OCI-LY1 (cell line): ENCODE data around the gene CLSTN2.

Source experiments
- H2AFZ ChIP-seq: fragments of 200-600 bp; sonication (generic), shearing (Covaris generic); 2 replicates; pipeline ENCODE4 v1.6.0; 2014; ENCODE audit warnings: antibody characterized with exemption, mild to moderate bottlenecking, low read length
- H3F3A ChIP-seq: fragments of 200-600 bp; sonication (generic), shearing (Covaris generic); 2 replicates; pipeline ENCODE4 v1.6.0; 2014; ENCODE audit warnings: mild to moderate bottlenecking, antibody characterized with exemption, low read length, moderate library complexity; ENCODE audit not compliant: insufficient read depth
- H3K27ac ChIP-seq: fragments of 200-600 bp; sonication (generic); 2 replicates; pipeline ENCODE4 v1.5.1; 2014; ENCODE audit warnings: low read length, mixed run types, mild to moderate bottlenecking, low read depth; ENCODE audit not compliant: poor library complexity, severe bottlenecking
- H3K27me3 ChIP-seq: fragments of 200-600 bp; sonication (generic); 2 replicates; pipeline ENCODE4 v1.6.0; 2014; ENCODE audit warnings: antibody characterized with exemption, mild to moderate bottlenecking, low read length, moderate library complexity; ENCODE audit not compliant: insufficient read depth
- H3K36me3 ChIP-seq: fragments of 200-600 bp; sonication (generic); 2 replicates; pipeline ENCODE4 v1.6.1; 2014; ENCODE audit warnings: mild to moderate bottlenecking, antibody characterized with exemption, low read length, moderate library complexity, mixed read lengths; ENCODE audit not compliant: insufficient read depth
- H3K4me1 ChIP-seq: fragments of 200-600 bp; sonication (generic); 2 replicates; pipeline ENCODE4 v1.5.1; 2014; ENCODE audit warnings: mild to moderate bottlenecking, low read length, moderate library complexity; ENCODE audit not compliant: insufficient read depth, severe bottlenecking
- H3K4me2 ChIP-seq: fragments of 200-600 bp; sonication (generic), shearing (Covaris generic); 2 replicates; pipeline ENCODE4 v1.6.1; 2014; ENCODE audit warnings: low read length
- H3K4me3 ChIP-seq: fragments of 200-600 bp; sonication (generic); 2 replicates; pipeline ENCODE4 v1.5.1; 2014; ENCODE audit warnings: low read length, low read depth, mild to moderate bottlenecking, mixed read lengths; ENCODE audit not compliant: poor library complexity, severe bottlenecking
- H3K79me2 ChIP-seq: fragments of 200-600 bp; shearing (Covaris generic); 2 replicates; pipeline ENCODE4 v1.6.1; 2016; ENCODE audit warnings: mixed run types, low read length, mixed read lengths; ENCODE audit not compliant: insufficient read depth
- H3K9ac ChIP-seq: fragments of 200-600 bp; sonication (generic), shearing (Covaris generic); 2 replicates; pipeline ENCODE4 v1.6.1; 2014; ENCODE audit warnings: mild to moderate bottlenecking, low read length, mixed read lengths
- H3K9me2 ChIP-seq: fragments of 200-600 bp; sonication (generic), shearing (Covaris generic); 2 replicates; pipeline ENCODE4 v1.6.1; 2014; ENCODE audit warnings: low read depth, mild to moderate bottlenecking, low read length, mixed read lengths
- H3K9me3 ChIP-seq: fragments of 200-600 bp; shearing (Covaris generic); 2 replicates; pipeline ENCODE4 v1.6.1; 2014; ENCODE audit warnings: low read length, mixed read lengths
- H4K20me1 ChIP-seq: fragments of 200-600 bp; sonication (generic), shearing (Covaris generic); 2 replicates; pipeline ENCODE4 v1.6.0; 2016; ENCODE audit warnings: mild to moderate bottlenecking, low read length; ENCODE audit not compliant: insufficient read depth
- EZH2 ChIP-seq: fragments of 200-600 bp; sonication (generic), shearing (Covaris generic); IDR thresholded peaks from 2 replicates; pipeline ENCODE4 v1.8.0; 2017; ENCODE audit warnings: borderline replicate concordance, mixed run types, mild to moderate bottlenecking, antibody characterized with exemption, low read length, moderate library complexity, mixed read lengths
- TF ChIP-seq, protein P1 (sequence below): fragments of 200-600 bp; sonication (generic), shearing (Covaris generic); IDR thresholded peaks from 2 replicates; pipeline ENCODE4 v1.5.1; 2017; ENCODE audit warnings: mild to moderate bottlenecking, antibody characterized with exemption, low read length, moderate library complexity, mixed read lengths

CLSTN2 gene

DNA sequence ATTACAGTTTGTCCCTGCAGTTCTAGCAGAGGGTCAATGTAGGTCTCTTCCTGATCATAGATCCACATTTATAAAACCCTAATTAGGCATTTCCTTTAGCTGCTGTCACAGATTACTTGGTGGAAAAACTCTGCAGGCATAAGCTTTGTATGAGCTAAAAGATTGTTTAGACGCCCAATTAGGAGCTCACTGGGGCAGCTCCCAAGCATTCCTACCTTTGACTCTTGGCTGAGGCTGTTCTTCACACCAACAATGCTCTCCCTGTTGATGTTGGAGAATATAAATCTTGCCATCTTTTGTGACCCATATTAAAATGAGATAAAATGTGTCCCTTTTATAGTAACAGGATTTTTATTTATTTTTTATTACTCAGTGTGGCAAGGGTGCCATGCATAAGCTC, 594.6 kb downstream of the CLSTN2 start:
- no peaks in the 10 kb centered on the region for H3K79me2 ChIP-seq
- no peak overlapping the region for H3K4me2 ChIP-seq
- TF ChIP-seq, protein P1, sequence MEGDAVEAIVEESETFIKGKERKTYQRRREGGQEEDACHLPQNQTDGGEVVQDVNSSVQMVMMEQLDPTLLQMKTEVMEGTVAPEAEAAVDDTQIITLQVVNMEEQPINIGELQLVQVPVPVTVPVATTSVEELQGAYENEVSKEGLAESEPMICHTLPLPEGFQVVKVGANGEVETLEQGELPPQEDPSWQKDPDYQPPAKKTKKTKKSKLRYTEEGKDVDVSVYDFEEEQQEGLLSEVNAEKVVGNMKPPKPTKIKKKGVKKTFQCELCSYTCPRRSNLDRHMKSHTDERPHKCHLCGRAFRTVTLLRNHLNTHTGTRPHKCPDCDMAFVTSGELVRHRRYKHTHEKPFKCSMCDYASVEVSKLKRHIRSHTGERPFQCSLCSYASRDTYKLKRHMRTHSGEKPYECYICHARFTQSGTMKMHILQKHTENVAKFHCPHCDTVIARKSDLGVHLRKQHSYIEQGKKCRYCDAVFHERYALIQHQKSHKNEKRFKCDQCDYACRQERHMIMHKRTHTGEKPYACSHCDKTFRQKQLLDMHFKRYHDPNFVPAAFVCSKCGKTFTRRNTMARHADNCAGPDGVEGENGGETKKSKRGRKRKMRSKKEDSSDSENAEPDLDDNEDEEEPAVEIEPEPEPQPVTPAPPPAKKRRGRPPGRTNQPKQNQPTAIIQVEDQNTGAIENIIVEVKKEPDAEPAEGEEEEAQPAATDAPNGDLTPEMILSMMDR: no peak
- no peaks in the 10 kb centered on the region for H3F3A ChIP-seq
- no peak overlapping the region for H2AFZ ChIP-seq
- no peaks in the 10 kb centered on the region for H4K20me1 ChIP-seq
- no peaks in the 10 kb centered on the region for H3K4me1 ChIP-seq
- H3K9me2 ChIP-seq: no peaks in the 10 kb centered on the region
- H3K4me3 ChIP-seq: no peak overlapping the region
- no peak overlapping the region for H3K9ac ChIP-seq
- H3K9me3 ChIP-seq: no peaks in the 10 kb centered on the region
- no peak overlapping the region for H3K27ac ChIP-seq
- H3K27me3 ChIP-seq: no peaks in the 10 kb centered on the region
- H3K36me3 ChIP-seq: no peaks in the 10 kb centered on the region

DNA sequence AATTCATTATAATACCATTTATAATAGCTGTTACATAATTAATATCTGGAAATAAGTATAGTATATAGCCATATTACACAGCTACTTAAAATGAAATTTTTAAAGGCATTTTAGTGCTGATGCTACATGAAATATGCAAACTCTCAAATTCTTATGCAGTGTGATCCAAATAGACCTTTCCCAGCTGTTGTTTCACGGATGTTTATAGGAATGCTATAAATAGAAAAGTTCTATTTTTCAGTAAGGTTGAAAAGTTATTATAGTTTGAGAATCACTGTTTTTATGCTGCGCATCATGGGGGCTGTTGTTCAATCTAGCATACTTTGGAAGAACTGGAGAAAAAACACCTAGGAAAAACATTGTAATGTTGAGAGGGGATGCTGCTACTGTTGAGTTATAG, 595.1 kb downstream of the CLSTN2 start:
- Histone ChIP-seq H2AFZ (no peak overlapping the region), H3F3A (no peaks in the 10 kb centered on the region), H3K4me1 (no peaks in the 10 kb centered on the region), H3K4me2 (no peak overlapping the region), H3K4me3 (no peak overlapping the region), H3K9me3 (no peaks in the 10 kb centered on the region), H3K79me2 (no peaks in the 10 kb centered on the region), H4K20me1 (no peaks in the 10 kb centered on the region), H3K27me3 (no peaks in the 10 kb centered on the region), H3K9ac (no peak overlapping the region), H3K27ac (no peak overlapping the region), H3K9me2 (no peaks in the 10 kb centered on the region), H3K36me3 (no peaks in the 10 kb centered on the region)
- TF ChIP-seq EZH2: no peak
- TF ChIP-seq, protein P1: no peak

DNA sequence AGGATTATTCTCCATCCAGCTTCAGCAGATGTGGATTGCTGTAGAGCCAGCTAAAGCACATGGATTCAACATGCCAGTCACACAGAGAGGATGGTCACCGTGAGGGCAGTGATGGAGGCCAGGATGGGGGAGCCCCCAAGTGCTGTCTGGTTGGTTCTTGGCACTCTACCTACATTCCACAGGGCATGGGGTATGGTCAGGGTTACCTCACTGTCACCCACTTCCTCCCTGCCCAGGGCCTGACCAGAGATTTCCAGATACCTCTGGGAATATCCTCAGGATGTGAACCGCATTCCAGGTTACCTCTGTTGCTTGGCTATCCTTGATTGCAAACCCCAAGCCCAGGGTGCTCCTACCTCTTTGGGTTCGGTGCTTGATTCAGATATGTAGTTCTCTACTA, 595.6 kb downstream of the CLSTN2 start:
- Histone ChIP-seq H3K9ac (no peak overlapping the region), H4K20me1 (no peaks in the 10 kb centered on the region), H3K27me3 (no peaks in the 10 kb centered on the region), H3F3A (no peaks in the 10 kb centered on the region), H2AFZ (no peak overlapping the region), H3K27ac (no peak overlapping the region), H3K4me1 (no peaks in the 10 kb centered on the region), H3K4me2 (no peak overlapping the region), H3K4me3 (no peak overlapping the region), H3K9me2 (no peaks in the 10 kb centered on the region), H3K9me3 (no peaks in the 10 kb centered on the region), H3K79me2 (no peaks in the 10 kb centered on the region), H3K36me3 (no peaks in the 10 kb centered on the region)
- TF ChIP-seq, protein P1: no peak
- no peak for TF ChIP-seq EZH2
